LNCaP clone FGC (cell line): ENCODE results near the gene TBC1D10B.

Source experiments
- DNase-seq: peaks from one replicate; pipeline ENCODE4 v3.0.0-alpha.2; 2011; ENCODE audit warnings: low read depth
- H3K4me3 ChIP-seq: 2 replicates; pipeline ENCODE4 v1.5.1; 2011; ENCODE audit warnings: mild to moderate bottlenecking, low read depth, low read length, control low read depth
- CTCF ChIP-seq: IDR thresholded peaks from 2 replicates; pipeline ENCODE4 v1.5.1; 2012; ENCODE audit warnings: mild to moderate bottlenecking; ENCODE audit not compliant: control insufficient read depth, insufficient read depth; ENCODE audit errors: extremely low read depth

The TBC1D10B gene

DNA sequence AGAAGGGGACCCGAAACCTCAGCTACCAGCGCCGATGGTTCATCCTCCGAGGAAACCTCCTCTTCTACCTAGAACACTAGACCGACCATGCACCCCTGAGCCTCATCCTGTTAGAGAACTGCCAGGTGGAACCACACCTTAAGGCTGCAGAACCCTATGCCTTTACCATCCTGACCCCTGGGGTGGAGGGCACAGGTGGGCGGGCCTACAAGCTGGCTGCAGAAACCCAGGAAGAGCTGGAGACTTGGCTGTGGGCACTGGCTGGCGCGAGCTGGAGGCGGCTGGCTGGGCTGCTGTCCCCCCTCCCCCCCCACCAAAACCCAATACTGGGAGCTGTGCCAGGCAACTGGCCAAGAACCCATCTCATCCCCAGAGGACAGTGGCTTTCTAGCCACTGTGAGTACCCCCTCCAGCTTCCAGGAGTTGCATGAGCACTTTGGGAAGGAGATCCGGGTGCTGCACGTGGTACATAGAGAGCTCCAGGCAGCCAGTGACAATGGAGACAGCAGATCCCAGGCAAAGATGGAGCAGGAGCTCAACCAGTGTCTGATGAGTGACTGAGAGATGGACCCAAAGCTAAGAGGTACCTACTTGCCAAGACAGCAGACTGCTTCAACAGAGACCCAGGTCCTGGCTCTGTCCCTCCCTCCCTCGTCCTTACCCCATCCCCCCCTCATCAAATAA is 13.8 kb downstream of the TBC1D10B start:
- no peak for DNase-seq
- TF ChIP-seq CTCF, result no peak
- H3K4me3 ChIP-seq, result peak overlapping the region; percentile 99

DNA sequence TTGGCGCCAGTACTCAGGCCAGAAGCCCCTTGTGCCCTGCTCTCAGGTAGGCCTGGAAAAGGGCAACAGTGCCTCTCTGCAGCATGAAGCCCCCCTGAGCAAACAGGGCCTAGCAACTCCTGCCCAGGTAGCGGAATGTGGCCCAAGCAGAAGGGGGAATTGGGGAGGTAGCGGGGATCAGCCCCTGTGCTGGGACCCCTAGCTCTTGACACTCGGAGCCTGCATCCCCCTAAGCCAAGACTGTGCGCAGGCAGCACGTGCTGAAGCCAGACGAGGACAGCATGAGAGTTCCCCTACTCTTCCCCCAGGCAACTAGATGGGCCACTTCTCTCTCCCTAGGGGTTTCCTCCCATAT is 14.4 kb downstream of the TBC1D10B start:
- TF ChIP-seq CTCF, result no peak
- DNase-seq, result no peak
- H3K4me3 ChIP-seq, result peak overlapping the region; percentile 99

DNA sequence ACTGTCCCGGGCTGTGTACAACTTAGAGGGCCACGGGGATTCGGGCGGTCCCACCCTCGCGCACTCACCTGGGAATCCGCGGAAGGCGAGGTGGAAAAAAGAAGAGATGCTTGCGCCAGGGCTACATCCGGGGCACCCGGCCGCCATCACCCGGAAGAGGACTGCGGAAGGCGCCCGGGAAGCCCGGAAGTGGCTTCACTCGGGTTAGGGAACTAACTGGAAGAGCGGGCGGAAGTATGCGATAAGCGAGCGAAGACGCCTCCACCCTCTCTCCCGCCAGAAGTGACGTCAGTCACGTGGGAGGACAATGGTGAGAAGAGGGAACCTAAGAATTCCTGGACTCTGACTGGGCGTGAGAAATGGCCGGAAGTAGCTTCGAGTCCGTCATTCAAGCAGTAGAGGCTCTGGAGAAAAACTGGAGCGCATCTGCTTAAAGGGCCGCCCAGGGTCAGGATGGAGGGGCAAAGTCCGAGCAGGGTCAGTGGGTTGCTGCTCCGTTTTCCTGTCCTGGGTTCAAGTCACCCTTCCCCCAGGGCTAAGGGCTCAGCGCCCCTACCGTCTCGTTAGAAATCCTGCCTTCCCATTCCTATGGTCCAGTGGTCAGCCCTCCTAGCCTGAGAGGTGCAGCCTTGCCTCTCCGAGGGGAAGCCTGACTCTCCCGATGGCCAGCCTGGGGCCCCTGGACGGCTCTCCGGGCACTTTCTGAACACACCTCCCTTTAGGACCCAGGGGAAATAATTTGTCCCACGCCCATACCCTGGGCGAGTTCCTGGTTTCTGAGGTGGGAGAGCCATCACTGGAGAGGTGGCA is 14.9 kb downstream of the TBC1D10B start, which contains the start of gene CD2BP2:
TSS of gene CD2BP2 (minus strand) at position 165 of the 810 bp plus-strand sequence. CDS start 627 bp downstream, outside the sequence.
- TF ChIP-seq CTCF, result 0 out of 2 replicates have a peak, but pooled peaks have one; percentile 4
- peak; percentile 99 for DNase-seq
- peak within 1 kb of the TSS; percentile 99 for H3K4me3 ChIP-seq

- peak overlapping the region; percentile 99 for H3K4me3 ChIP-seq
- TF ChIP-seq CTCF, result no peak
- no peak for DNase-seq
Measured at GRCh38 chr16:30354423-30355143, 15.7 kb downstream of the TBC1D10B start.

DNA sequence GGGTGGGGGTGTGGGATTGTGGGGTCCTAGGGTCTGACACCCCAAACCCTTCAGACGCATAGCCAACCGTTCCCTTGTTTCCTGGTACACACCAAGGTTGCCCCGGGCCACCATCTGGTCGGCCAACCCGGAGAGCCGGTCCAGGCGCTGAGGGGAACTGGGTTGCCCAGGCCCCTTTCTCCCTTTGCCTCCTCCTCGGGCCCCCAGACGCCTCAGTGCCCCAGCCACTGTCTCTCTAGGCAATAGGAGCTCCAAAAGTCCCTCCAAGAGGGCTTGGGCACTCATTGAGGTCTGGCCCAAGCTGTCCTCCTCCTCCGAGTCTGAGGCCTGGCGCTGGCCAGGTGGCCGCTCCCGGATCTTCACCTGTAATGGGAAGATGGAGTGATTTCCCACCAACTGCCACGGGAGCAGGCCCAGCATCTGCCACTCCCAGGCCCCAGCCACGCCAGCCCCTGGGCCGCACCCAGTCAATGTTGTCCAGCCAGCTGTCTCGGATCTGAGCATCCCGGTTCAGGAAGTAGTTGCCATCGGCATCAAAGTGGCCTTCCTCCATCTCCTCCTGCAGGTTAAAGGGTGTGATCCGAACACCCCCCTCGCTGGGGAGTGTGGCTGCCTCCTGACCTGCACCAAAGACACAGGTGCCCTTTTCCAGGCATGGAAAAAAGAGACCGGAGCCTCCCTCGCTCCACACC is 16.7 kb downstream of the TBC1D10B start:
- no peak for DNase-seq
- H3K4me3 ChIP-seq, result peak overlapping the region; percentile 99
- TF ChIP-seq CTCF, result no peak

DNA sequence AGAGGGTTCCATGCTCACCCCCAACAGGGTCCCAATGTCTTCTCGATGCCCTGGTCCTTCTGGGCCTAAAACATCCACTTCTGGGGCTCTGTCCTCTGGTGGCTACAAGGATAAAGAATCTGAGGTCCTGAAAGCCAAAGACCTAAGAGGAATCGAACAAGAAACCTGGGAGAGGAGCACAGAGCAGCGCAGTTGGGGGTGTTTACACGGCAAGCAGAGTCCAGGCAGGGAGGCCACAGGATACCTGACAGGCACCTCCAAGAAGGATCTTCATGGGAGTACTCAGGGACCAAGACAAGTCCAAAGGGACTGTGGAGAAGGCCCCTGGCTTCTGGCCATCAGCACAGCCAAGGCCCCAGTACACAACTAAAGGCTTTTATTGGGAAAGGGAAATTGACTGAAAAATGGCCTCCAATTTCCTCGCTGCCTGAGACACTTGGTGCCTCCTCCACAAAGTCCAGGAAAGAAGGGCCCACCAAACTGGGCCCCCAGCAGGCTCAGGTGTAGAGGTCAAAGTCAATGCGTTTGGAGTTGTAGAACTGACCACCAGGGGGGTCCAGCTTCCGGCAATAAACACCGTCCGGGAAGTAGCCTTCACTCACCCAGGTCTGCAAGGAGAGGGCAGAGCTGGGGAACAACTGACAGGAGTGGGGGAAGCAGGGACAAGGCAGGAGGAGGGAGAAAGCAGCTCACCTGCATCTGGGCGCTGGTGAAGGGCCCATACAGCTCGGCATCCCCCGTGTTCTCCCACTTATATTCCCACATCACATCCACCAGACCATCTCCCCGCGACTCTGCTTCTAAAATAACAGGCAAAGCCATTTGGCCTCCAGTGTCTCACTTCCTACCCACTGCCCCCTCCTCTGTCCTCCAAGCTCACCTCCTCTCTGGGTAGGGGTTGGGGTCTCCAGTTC is 17.5 kb downstream of the TBC1D10B start:
- DNase-seq, result no peak
- TF ChIP-seq CTCF, result no peak
- H3K4me3 ChIP-seq, result no peak overlapping the region
